22Rv1 (cell line): ENCODE results near the gene ZNF385D.

Experiments used
- H3K27ac ChIP-seq: fragments of 450-650 bp; 2 replicates; pipeline ENCODE4 v1.5.1; 2017
- CTCF ChIP-seq: fragments of 450-650 bp; IDR thresholded peaks from 2 replicates; pipeline ENCODE4 v1.5.1; 2017; ENCODE audit warnings: mild to moderate bottlenecking
- ZFX ChIP-seq: fragments of 450-650 bp; IDR thresholded peaks from 2 replicates; pipeline ENCODE4 v1.6.1; 2017; ENCODE audit warnings: antibody characterized with exemption, borderline replicate concordance

ZNF385D gene

GRCh38 chr3:21643752-21644151 is 107.3 kb downstream of the ZNF385D start:
- H3K27ac ChIP-seq = no peak overlapping the region
- TF ChIP-seq CTCF (no peak), ZFX (no peak)

GRCh38 chr3:21642433-21642832 is 108.6 kb downstream of the ZNF385D start:
- TF ChIP-seq CTCF = no peak
- no peak for TF ChIP-seq ZFX
- H3K27ac ChIP-seq = no peak overlapping the region

GRCh38 chr3:21641959-21642358 is 109.1 kb downstream of the ZNF385D start:
- no peak overlapping the region for H3K27ac ChIP-seq
- TF ChIP-seq ZFX (no peak), CTCF (no peak)

GRCh38 chr3:21638488-21638887 is 112.5 kb downstream of the ZNF385D start:
- no peak overlapping the region for H3K27ac ChIP-seq
- TF ChIP-seq CTCF (no peak), ZFX (no peak)

- H3K27ac ChIP-seq = no peak overlapping the region
- TF ChIP-seq ZFX = no peak
- TF ChIP-seq CTCF = no peak
These were observed 116.9 kb downstream of the ZNF385D start for GRCh38 chr3:21634112-21634511.

- TF ChIP-seq ZFX (no peak), CTCF (no peak)
- H3K27ac ChIP-seq = no peak overlapping the region
These were observed 126.5 kb downstream of the ZNF385D start for GRCh38 chr3:21624524-21624923.

- TF ChIP-seq CTCF = no peak
- TF ChIP-seq ZFX = no peak
- no peak overlapping the region for H3K27ac ChIP-seq
These were observed 129.8 kb downstream of the ZNF385D start for GRCh38 chr3:21621181-21621651.
